ENCODE measurements around the gene SNIP1.
A peak's percentile ranks its signal among the peaks of the same experiment; 100 is the strongest.
"Not testable (repeated sequence)": the region's sequence is repeated elsewhere in the genome, so short reads cannot be mapped to it uniquely, and the experiment has no call there.

SNIP1 gene

DNA sequence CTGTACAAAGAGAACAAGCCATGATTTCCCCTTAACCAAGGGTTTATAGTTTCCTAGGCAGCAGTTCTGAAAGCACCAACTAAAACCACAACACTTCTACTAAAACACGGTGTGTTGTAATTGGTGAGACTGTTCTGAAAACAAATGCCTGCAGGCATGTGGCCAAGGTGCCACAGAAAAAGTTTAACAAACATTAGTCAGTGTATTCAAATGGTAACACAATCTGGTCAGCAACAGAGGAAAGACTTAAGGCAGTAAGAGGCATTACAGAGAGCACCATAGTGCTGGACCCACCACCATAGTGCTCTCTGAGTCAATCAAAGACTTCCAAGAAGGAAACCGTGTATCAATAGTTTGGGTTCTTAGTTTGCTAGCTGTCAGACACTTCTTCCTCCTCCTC, 16.7 kb downstream of the SNIP1 start:
- TF ChIP-seq, protein P1, sequence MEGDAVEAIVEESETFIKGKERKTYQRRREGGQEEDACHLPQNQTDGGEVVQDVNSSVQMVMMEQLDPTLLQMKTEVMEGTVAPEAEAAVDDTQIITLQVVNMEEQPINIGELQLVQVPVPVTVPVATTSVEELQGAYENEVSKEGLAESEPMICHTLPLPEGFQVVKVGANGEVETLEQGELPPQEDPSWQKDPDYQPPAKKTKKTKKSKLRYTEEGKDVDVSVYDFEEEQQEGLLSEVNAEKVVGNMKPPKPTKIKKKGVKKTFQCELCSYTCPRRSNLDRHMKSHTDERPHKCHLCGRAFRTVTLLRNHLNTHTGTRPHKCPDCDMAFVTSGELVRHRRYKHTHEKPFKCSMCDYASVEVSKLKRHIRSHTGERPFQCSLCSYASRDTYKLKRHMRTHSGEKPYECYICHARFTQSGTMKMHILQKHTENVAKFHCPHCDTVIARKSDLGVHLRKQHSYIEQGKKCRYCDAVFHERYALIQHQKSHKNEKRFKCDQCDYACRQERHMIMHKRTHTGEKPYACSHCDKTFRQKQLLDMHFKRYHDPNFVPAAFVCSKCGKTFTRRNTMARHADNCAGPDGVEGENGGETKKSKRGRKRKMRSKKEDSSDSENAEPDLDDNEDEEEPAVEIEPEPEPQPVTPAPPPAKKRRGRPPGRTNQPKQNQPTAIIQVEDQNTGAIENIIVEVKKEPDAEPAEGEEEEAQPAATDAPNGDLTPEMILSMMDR (IDR thresholded peaks at IDR 0.05; ENCODE audit: insufficient read depth, low read length, missing control alignments): no peak
- H3K4me3 ChIP-seq (ENCODE audit: low read depth, low read length): no peak overlapping the region
- ChIA-PET CTCF (interaction anchor here (0.9 to 5.9 kb wide), 4 partner anchors 9 to 28 kb away, joined by 3 to 22 read pairs (median 3); partner anchors contain the start of gene MEAF6), POLR2A (no interaction called here)
- peak; percentile 34 for DNase-seq (ENCODE audit: low read depth, low spot score)

DNA sequence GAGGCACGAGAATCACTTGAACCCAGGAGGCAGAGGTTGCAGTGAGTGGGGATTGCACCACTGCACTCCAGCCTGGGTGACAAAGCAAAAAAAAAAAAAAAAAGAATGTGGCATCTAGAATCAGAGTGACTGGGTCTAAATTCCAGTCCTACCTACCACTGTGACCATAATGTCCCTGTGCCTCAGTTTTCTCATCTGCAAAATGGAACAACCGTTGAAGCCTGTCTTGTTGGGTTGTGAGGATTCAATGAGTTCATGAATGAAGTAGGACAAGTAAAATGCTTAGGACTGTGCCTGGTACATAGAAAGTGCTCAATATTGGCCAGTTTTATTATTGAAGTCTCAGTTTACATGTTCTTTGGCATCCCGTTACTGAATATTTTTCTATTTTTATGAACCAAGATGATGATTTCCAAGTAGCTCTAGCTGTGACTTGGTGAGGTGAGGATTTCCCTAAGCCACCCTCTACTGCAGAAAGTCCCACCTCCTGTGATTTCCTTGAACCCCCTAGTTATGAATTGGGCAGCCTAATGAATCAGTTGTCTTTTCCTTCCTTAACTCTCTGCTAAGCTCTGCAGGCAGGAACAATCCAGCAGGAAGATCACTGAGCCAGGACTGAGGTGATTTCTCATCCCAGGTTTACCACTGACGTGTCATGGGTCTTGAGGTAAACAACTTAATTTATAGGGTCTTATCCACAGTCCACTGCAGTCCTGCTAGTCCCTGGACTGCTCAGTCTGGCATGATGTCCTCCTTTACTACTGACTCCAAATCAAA, 20.6 kb downstream of the SNIP1 start:
- H3K4me3 ChIP-seq (ENCODE audit: low read depth, low read length): no peak overlapping the region
- TF ChIP-seq, protein P1 (IDR thresholded peaks at IDR 0.05; ENCODE audit: insufficient read depth, low read length, missing control alignments): no peak
- ChIA-PET CTCF (interaction anchor here (1.0 to 2.9 kb wide), 2 partner anchors 14 to 19 kb away, joined by 3 to 17 read pairs; partner anchors contain the start of gene MEAF6), POLR2A (no interaction called here)
- DNase-seq (ENCODE audit: low read depth, low spot score): no peak

DNA sequence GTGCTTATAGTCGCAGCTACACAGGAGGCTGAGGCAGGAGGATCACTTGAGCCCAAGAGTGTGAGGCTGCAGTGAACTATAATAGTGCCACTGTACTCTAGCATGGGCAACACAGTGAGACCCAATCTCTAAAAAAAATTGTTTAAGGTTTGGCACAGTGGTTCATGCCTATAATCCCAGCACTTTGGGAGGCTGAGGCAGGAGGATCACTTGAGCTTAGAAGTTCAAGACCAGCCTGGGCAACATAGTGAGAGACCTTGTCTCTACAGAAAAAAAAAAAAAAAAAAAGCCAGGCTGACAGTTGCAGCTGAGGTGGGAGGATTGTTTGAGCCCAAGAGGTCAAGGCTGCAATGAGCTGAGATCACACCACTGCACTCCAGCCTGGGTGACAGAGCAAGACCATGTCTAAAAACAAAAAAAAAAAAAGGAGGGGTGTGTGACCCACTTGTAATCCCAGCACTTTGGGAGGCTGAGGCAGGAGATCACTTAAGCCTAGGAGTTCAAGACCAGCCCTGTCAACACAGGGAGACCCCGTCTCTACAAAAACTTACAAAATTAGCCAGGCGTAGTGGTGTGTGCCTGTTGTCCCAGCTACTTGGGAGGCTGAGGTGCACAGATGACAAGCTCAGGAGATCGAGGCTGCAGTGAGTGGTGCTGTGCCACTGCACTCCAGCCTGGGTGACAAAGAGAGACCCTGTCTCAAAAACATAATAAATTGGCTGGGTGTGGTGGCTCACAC, 21.5 kb downstream of the SNIP1 start:
- DNase-seq (ENCODE audit: low read depth, low spot score); POLR2A ChIA-PET; H3K4me3 ChIP-seq (ENCODE audit: low read depth, low read length): not testable (repeated sequence)
- CTCF ChIA-PET: interaction anchor here (2.9 kb wide), 1 partner anchor 18 kb away, joined by 17 read pairs; the partner anchor contains the start of gene MEAF6

DNA sequence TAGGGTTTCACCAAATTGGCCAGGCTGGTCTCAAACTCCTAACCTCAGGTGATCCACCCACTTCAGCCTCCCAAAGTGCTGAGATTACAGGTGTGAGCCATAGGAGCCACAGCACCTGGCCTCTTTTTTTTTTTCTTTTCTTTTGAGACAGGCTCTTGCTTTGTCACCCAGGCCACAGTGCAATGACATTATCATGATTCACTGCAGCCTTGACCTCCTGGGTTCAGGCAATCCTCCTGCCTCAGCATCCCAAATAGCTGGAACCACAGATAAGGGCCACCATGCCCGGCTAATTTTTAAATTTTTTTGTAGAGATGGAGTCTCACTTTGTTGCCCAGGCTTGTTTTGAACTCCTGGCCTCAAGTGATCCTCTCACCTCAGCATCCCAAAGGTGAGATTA, 24.2 kb downstream of the SNIP1 start:
- H3K4me3 ChIP-seq (ENCODE audit: low read depth, low read length); DNase-seq (ENCODE audit: low read depth, low spot score); POLR2A ChIA-PET: not testable (repeated sequence)
- CTCF ChIA-PET: interaction anchor here (1.5 kb wide), 1 partner anchor 15 kb away, joined by 9 read pairs; the partner anchor contains the start of gene MEAF6

DNA sequence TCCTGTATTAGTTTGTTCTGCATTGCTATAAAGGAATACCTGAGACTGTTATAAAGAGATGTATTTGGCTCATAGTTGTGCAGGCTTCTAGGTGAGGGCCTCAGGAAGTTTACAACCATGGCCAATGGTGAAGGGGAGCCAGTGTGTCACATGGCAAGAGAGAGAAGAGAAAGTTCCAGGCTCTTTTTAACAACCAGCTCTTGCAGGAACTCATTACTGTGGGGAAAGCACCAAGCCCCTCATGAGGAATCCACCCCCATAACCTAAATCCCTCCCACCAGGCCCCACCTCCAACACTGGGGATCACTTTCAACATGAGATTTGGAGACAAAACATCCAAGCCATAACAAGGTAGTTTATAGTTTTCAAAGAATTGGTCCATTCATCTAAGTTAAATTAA, 34.5 kb downstream of the SNIP1 start:
- CTCF ChIA-PET: interaction anchor here (1.0 kb wide), 1 partner anchor 14 kb away, joined by 3 read pairs; no protein-coding TSS in a partner anchor
- DNase-seq (ENCODE audit: low read depth, low spot score): no peak
- TF ChIP-seq, protein P1 (IDR thresholded peaks at IDR 0.05; ENCODE audit: insufficient read depth, low read length, missing control alignments): no peak
- H3K4me3 ChIP-seq (ENCODE audit: low read depth, low read length): no peak overlapping the region
- POLR2A ChIA-PET: no interaction called here

DNA sequence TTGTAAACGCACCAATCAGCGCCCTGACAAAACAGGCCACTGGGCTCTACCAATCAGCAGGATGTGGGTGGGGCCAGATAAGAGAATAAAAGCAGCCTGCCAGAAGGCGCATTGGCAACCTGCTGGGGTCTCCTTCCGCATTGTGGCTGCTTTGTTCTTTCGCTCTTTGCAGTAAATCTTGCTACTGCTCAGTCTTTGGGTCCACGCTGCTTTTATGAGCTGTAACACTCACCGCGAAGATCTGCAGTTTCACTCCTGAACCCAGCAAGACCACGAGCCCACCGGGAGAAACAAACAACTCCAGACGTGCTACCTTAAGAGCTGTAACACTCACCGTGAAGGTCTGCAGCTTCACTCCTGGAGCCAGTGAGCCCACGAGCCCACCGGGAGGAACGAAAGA, 35.2 kb downstream of the SNIP1 start:
- H3K4me3 ChIP-seq (ENCODE audit: low read depth, low read length); DNase-seq (ENCODE audit: low read depth, low spot score); POLR2A ChIA-PET: not testable (repeated sequence)
- CTCF ChIA-PET: interaction anchor here (1.0 kb wide), 1 partner anchor 15 kb away, joined by 3 read pairs; no protein-coding TSS in a partner anchor

DNA sequence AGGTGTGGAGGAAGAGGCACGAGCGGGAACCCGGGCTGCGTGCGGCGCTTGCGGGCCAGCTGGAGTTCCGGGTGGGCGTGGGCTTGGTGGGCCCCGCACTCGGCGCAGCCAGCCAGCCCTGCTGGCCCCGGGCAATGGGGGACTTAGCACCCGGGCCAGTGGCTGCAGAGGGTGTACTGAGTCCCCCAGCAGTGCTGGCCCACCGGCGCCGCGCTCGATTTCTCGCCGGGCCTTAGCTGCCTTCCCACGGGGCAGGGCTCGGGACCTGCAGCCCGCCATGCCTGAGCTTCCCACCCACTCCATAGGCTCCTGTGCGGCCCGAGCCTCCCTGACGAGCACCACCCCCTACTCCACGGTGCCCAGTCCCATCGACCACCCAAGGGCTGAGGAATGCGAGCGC, 35.9 kb downstream of the SNIP1 start:
- DNase-seq (ENCODE audit: low read depth, low spot score); H3K4me3 ChIP-seq (ENCODE audit: low read depth, low read length); CTCF ChIA-PET; POLR2A ChIA-PET: not testable (repeated sequence)

DNA sequence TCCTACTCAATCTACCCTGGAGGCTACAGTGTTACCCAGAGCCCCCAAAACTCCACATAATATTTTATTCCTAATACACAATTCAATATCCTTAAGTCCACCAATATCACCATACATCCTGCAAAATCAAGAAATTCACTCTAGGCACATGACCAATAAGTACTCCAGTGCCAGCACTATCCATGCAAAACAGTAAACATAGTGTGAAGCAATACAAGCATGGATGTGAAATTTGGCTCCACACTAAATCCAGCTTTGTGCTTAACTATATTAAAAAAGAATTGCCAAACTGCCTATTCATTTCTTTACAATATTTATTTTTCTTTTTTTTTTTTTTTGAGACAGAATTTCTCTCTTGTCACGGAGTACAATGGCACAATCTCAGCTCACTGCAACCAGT, 36.5 kb downstream of the SNIP1 start:
- H3K4me3 ChIP-seq (ENCODE audit: low read depth, low read length): no peak overlapping the region
- ChIA-PET CTCF (no interaction called here), POLR2A (no interaction called here)
- no peak for DNase-seq (ENCODE audit: low read depth, low spot score)
- TF ChIP-seq, protein P1 (IDR thresholded peaks at IDR 0.05; ENCODE audit: insufficient read depth, low read length, missing control alignments): no peak

All from AG04449 (cell line).